Neuronal stem cell (in vitro differentiated cells): Measurements from ENCODE around the gene TRIM24.

ENCODE experiments used
- DNase-seq: peaks from one replicate; pipeline ENCODE4 v3.0.0-alpha.2; 2013; ENCODE audit warnings: low spot score
- H2AFZ ChIP-seq: one replicate; pipeline ENCODE4 v1.6.1; 2013; ENCODE audit warnings: mild to moderate bottlenecking, low read length, inconsistent platforms
- H2AK5ac ChIP-seq: 2 replicates; pipeline ENCODE4 v1.6.1; 2013; ENCODE audit warnings: low read depth, mild to moderate bottlenecking, inconsistent platforms, low read length, moderate library complexity, mixed read lengths
- H2BK120ac ChIP-seq: 2 replicates; pipeline ENCODE4 v1.6.1; 2013; ENCODE audit warnings: low read depth, mild to moderate bottlenecking, inconsistent platforms, low read length, moderate library complexity, mixed read lengths
- H2BK12ac ChIP-seq: one replicate; pipeline ENCODE4 v1.6.1; 2013; ENCODE audit warnings: low read length, inconsistent platforms
- H2BK15ac ChIP-seq: 2 replicates; pipeline ENCODE4 v1.6.1; 2013; ENCODE audit warnings: mild to moderate bottlenecking, low read length, inconsistent platforms, mixed read lengths
- H2BK5ac ChIP-seq: one replicate; pipeline ENCODE4 v1.6.1; 2013; ENCODE audit warnings: inconsistent platforms, mild to moderate bottlenecking, low read length, moderate library complexity
- H3K14ac ChIP-seq: one replicate; pipeline ENCODE4 v1.6.1; 2013; ENCODE audit warnings: low read length, inconsistent platforms
- H3K18ac ChIP-seq: 2 replicates; pipeline ENCODE4 v1.6.1; 2013; ENCODE audit warnings: low read length, inconsistent platforms
- H3K23ac ChIP-seq: 2 replicates; pipeline ENCODE4 v1.6.1; 2013; ENCODE audit warnings: low read depth, mild to moderate bottlenecking, mixed read lengths, low read length, inconsistent platforms; ENCODE audit not compliant: poor library complexity
- H3K27ac ChIP-seq: replicated peaks from 3 replicates; pipeline ENCODE4 v1.5.1; 2013; ENCODE audit warnings: low read length, inconsistent platforms
- H3K27me3 ChIP-seq, 3 experiments: 2 replicates each; pipeline ENCODE4 v1.6.1; 2013; ENCODE audit warnings: low read length in 3 of 3, mild to moderate bottlenecking in 2 of 3, inconsistent platforms in 1 of 3, low read depth in 1 of 3, mixed read lengths in 1 of 3, moderate library complexity in 1 of 3; ENCODE audit not compliant: control insufficient read depth in 3 of 3, insufficient read depth in 3 of 3
- H3K36me3 ChIP-seq, 2 donors: replicated peaks in 1 of 2; 2 replicates each; pipeline ENCODE4 v1.6.1; 2013; ENCODE audit warnings: low read length in 2 of 2; ENCODE audit not compliant: control insufficient read depth in 2 of 2, insufficient read depth in 2 of 2
- H3K4ac ChIP-seq: 2 replicates; pipeline ENCODE4 v1.6.1; 2013; ENCODE audit warnings: inconsistent platforms, mild to moderate bottlenecking, low read length, moderate library complexity
- H3K4me1 ChIP-seq, 2 donors: 1 replicate in 1 of 2; 2 replicates in 1 of 2; pipeline ENCODE4 v1.6.1; 2013; ENCODE audit warnings: low read length in 2 of 2, low read depth in 1 of 2; ENCODE audit not compliant: control insufficient read depth in 2 of 2, insufficient read depth in 1 of 2
- H3K4me2 ChIP-seq: one replicate; pipeline ENCODE4 v1.6.1; 2013; ENCODE audit warnings: mild to moderate bottlenecking, low read length, inconsistent platforms; ENCODE audit not compliant: insufficient read depth, poor library complexity, severe bottlenecking
- H3K4me3 ChIP-seq, 2 donors: 2 replicates each; pipeline ENCODE4 v1.5.1; 2013; ENCODE audit warnings: low read length in 2 of 2, mild to moderate bottlenecking in 2 of 2, inconsistent platforms in 1 of 2, moderate library complexity in 1 of 2
- H3K79me1 ChIP-seq: one replicate; pipeline ENCODE4 v1.6.1; 2013; ENCODE audit warnings: low read depth, mild to moderate bottlenecking, inconsistent platforms, low read length, moderate library complexity
- H3K9ac ChIP-seq: one replicate; pipeline ENCODE4 v1.6.1; 2013; ENCODE audit warnings: mild to moderate bottlenecking, low read depth, low read length, inconsistent platforms; ENCODE audit not compliant: poor library complexity
- H3K9me3 ChIP-seq, 2 donors: replicated peaks in 1 of 2; 2 replicates each; pipeline versions ENCODE3 to v1.6.1; 2013; ENCODE audit warnings: low read length in 2 of 2, mild to moderate bottlenecking in 2 of 2, inconsistent platforms in 1 of 2, low read depth in 1 of 2, mixed read lengths in 1 of 2, moderate library complexity in 1 of 2; ENCODE audit not compliant: control insufficient read depth in 2 of 2, insufficient read depth in 1 of 2
- H4K8ac ChIP-seq: one replicate; pipeline ENCODE4 v1.6.1; 2013; ENCODE audit warnings: low read depth, mild to moderate bottlenecking, inconsistent platforms, low read length, moderate library complexity
- H4K91ac ChIP-seq: one replicate; pipeline ENCODE4 v1.6.1; 2013; ENCODE audit warnings: low read length, low read depth, mild to moderate bottlenecking, inconsistent platforms; ENCODE audit not compliant: poor library complexity
- WGBS, 2 donors: extraction: QIAGEN DNeasy Blood & Tissue Kit; methylation state at CpG; one replicate each; pipeline ENCODE4 v1.1.7; 2013; ENCODE audit warnings: missing lambda C conversion rate in 2 of 2, mixed read lengths in 1 of 2; ENCODE audit not compliant: insufficient read length in 2 of 2, insufficient replicate concordance in 1 of 2; ENCODE audit errors: extremely low coverage in 2 of 2; 5-methylcytosine and 5-hydroxymethylcytosine counted together

TRIM24 gene

DNA sequence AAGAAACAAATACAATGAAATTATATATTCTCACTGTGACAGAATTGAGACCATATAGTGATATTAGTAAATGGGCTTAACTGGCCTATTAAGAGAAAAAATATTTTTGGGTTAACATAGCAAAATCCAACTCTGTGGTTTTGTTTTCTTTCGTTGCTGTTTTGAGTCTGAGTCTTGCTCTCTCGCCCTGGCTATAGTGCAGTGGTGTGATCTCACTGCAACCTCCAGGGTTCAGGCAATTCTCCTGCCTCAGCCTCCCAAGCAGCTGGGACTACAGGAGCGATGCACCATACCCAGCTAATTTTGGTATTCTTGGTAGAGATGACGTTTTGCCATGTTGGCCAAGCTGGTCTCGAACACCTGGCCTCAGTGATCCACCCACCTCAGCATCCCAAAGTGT is 15.3 kb downstream of the TRIM24 start:
- no peak overlapping the region for H4K91ac ChIP-seq
- no peak overlapping the region for H3K4ac ChIP-seq
- no peak overlapping the region for H3K9ac ChIP-seq
- no peak overlapping the region for H2AK5ac ChIP-seq
- no peaks in the 10 kb centered on the region for H3K27me3 ChIP-seq
- no peak overlapping the region for H3K14ac ChIP-seq
- peaks cover 0 to 4% of the 10 kb centered on the region in 2 donors for H3K4me1 ChIP-seq
- H3K27ac ChIP-seq, result no peak overlapping the region
- H3K4me2 ChIP-seq, result no peak overlapping the region
- no peak overlapping the region for H4K8ac ChIP-seq
- no peak overlapping the region for H2BK120ac ChIP-seq
- H3K23ac ChIP-seq, result no peak overlapping the region
- H3K4me3 ChIP-seq, result no peak overlapping the region
- DNase-seq, result no peak
- H3K18ac ChIP-seq, result no peak overlapping the region
- peaks cover 4% of the 10 kb centered on the region for H3K79me1 ChIP-seq
- H2BK5ac ChIP-seq, result no peak overlapping the region
- peaks cover 0 to 65% of the 10 kb centered on the region in 2 donors for H3K36me3 ChIP-seq
- no peak overlapping the region for H2BK15ac ChIP-seq
- no peak overlapping the region for H2AFZ ChIP-seq
- WGBS, 2 donors, result no CpG with 5 or more reads among the region's 5 CpGs
- H3K9me3 ChIP-seq, result peaks cover 0 to 44% of the 10 kb centered on the region in 2 donors
- no peak overlapping the region for H2BK12ac ChIP-seq

DNA sequence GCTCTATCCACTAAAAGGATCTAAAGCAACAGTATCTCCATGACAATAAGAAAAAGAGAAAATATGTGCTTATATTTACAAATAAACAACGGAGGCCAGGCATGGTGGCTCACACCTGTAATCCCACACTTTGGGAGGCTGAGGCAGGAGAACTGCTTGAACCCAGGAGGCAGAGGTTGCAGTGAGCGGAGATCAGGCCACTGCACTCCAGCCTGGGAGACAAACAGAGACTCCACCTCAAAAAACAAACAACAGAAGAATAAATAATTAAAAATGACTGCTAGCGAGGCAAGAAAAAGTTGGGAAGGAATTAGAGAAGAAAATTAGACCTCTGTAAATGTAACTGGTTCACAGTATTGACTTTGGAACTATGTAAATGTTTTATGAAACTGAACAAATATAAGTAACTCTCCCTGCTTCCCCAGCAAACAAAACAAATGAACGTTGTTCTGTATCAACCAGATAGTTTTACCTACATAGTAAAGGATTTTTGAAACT is 17.1 kb downstream of the TRIM24 start:
- H2BK15ac ChIP-seq, result no peak overlapping the region
- no peak overlapping the region for H3K4me2 ChIP-seq
- H3K27ac ChIP-seq, result no peak overlapping the region
- peaks cover 0 to 38% of the 10 kb centered on the region in 2 donors for H3K9me3 ChIP-seq
- H3K9ac ChIP-seq, result no peak overlapping the region
- H3K4ac ChIP-seq, result no peak overlapping the region
- no peak overlapping the region for H2BK120ac ChIP-seq
- H2BK12ac ChIP-seq, result no peak overlapping the region
- H3K18ac ChIP-seq, result no peak overlapping the region
- no peak overlapping the region for H4K91ac ChIP-seq
- no peak overlapping the region for H2AK5ac ChIP-seq
- no peak overlapping the region for H2AFZ ChIP-seq
- H3K36me3 ChIP-seq, result peaks cover 0 to 67% of the 10 kb centered on the region in 2 donors
- WGBS, 2 donors, result no CpG with 5 or more reads among the region's 4 CpGs
- no peak overlapping the region for H3K4me3 ChIP-seq
- no peak overlapping the region for H2BK5ac ChIP-seq
- no peak overlapping the region for H3K14ac ChIP-seq
- H4K8ac ChIP-seq, result no peak overlapping the region
- no peak for DNase-seq
- peaks cover 6% of the 10 kb centered on the region for H3K79me1 ChIP-seq
- H3K23ac ChIP-seq, result no peak overlapping the region
- peaks cover 0 to 4% of the 10 kb centered on the region in 2 donors for H3K4me1 ChIP-seq
- H3K27me3 ChIP-seq, result no peaks in the 10 kb centered on the region

DNA sequence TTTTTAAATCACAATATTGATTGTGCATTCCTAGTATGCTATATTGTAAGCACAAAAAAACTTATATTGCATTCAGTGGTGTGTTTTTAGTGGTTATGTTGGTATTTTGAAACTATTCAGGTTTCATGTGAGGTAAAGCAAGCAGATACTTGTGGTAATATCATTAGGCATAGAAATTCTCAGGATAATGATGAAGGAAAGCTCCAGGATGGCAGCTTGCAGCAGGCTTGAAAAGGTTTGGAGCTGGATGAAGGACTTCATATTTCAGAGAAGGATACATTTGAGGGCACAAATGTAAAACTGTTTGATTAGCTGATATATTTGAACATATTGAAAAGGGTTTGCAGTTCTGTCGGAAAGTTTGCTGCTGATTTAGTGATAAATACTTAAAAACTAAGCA is 17.5 kb downstream of the TRIM24 start:
- H2BK15ac ChIP-seq, result no peak overlapping the region
- no peak overlapping the region for H3K18ac ChIP-seq
- no peak overlapping the region for H2BK12ac ChIP-seq
- no peak for DNase-seq
- H3K36me3 ChIP-seq, result peaks cover 0 to 67% of the 10 kb centered on the region in 2 donors
- no peak overlapping the region for H4K91ac ChIP-seq
- no peak overlapping the region for H3K4me3 ChIP-seq
- no peak overlapping the region for H3K4ac ChIP-seq
- peaks cover 0 to 33% of the 10 kb centered on the region in 2 donors for H3K9me3 ChIP-seq
- WGBS, 2 donors, result no CpG with 5 or more reads among the region's 1 CpG
- H3K23ac ChIP-seq, result no peak overlapping the region
- H3K9ac ChIP-seq, result no peak overlapping the region
- H3K27ac ChIP-seq, result no peak overlapping the region
- H4K8ac ChIP-seq, result no peak overlapping the region
- H3K4me1 ChIP-seq, result peaks cover 0 to 4% of the 10 kb centered on the region in 2 donors
- no peak overlapping the region for H2AFZ ChIP-seq
- peaks cover 6% of the 10 kb centered on the region for H3K79me1 ChIP-seq
- H2AK5ac ChIP-seq, result no peak overlapping the region
- H2BK120ac ChIP-seq, result no peak overlapping the region
- H3K14ac ChIP-seq, result no peak overlapping the region
- no peak overlapping the region for H3K4me2 ChIP-seq
- H2BK5ac ChIP-seq, result no peak overlapping the region
- H3K27me3 ChIP-seq, result no peaks in the 10 kb centered on the region

DNA sequence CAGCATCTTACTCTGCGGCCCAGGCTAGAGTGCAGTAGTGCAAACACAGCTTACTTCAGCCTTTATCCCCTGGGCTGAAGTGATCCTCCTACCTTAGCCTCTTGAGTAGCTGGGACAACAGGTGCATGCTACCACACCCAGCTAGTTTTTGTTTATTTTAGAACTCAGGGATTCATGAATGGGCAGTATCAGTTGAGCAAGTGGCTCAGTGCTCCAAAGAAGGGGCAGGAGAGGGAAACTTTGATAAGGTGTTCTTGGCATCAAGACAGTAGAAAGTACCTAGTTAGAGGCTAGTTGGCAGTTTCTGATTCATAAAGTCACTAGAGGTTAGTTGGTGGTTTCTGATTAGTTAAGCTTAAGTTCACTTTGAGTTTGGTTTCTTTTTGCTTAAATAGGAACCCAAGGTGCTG is 18.4 kb downstream of the TRIM24 start:
- Histone ChIP-seq H3K9ac (no peak overlapping the region), H3K27me3 (no peaks in the 10 kb centered on the region), H3K14ac (no peak overlapping the region), H3K27ac (no peak overlapping the region), H3K4me1 (peaks cover 0 to 4% of the 10 kb centered on the region in 2 donors), H2AK5ac (no peak overlapping the region), H3K4me2 (no peak overlapping the region), H2AFZ (no peak overlapping the region), H4K91ac (no peak overlapping the region), H4K8ac (no peak overlapping the region), H3K79me1 (peaks cover 8% of the 10 kb centered on the region), H2BK12ac (no peak overlapping the region), H3K18ac (no peak overlapping the region), H3K23ac (no peak overlapping the region), H2BK15ac (no peak overlapping the region), H3K4me3 (no peak overlapping the region), H3K9me3 (peaks cover 0 to 28% of the 10 kb centered on the region in 2 donors), H2BK5ac (no peak overlapping the region), H3K4ac (no peak overlapping the region), H3K36me3 (peaks cover 0 to 66% of the 10 kb centered on the region in 2 donors), H2BK120ac (no peak overlapping the region)
- WGBS, 2 donors, result no CpG with 5 or more reads among the region's 1 CpG
- no peak for DNase-seq
